PFSK-1 (cell line): ENCODE results near the gene RPS6KA6.

ENCODE experiments used
- FOXP2 ChIP-seq: optimal IDR thresholded peaks from 2 replicates; pipeline ENCODE3; 2011; ENCODE audit warnings: borderline replicate concordance, control low read depth, inconsistent platforms; ENCODE audit not compliant: insufficient read depth; ENCODE audit errors: extremely low read length, extremely low read depth
- POLR2AphosphoS5 ChIP-seq: IDR thresholded peaks from 2 replicates; pipeline ENCODE4 v1.6.1; 2012; ENCODE audit warnings: low read depth, mild to moderate bottlenecking, control low read depth, low read length, moderate library complexity
- SIN3A ChIP-seq: IDR thresholded peaks from 2 replicates; pipeline ENCODE4 v1.6.1; 2012; ENCODE audit warnings: mild to moderate bottlenecking, low read length, moderate library complexity, borderline replicate concordance; ENCODE audit not compliant: insufficient read depth
- TAF1 ChIP-seq: IDR thresholded peaks from 2 replicates; pipeline ENCODE4 v1.6.1; 2012; ENCODE audit warnings: low read length, control low read depth, borderline replicate concordance; ENCODE audit not compliant: insufficient read depth
- TF ChIP-seq, protein P1 (sequence below), 2 experiments: IDR thresholded peaks; 2 replicates each; pipeline versions ENCODE4 v1.6.1 to v1.8.0; 2011 to 2012; ENCODE audit warnings: low read depth in 2 of 2, low read length in 2 of 2, control low read depth in 1 of 2, inconsistent platforms in 1 of 2, mild to moderate bottlenecking in 1 of 2, moderate library complexity in 1 of 2; ENCODE audit not compliant: insufficient read depth in 1 of 2

The RPS6KA6 gene

DNA sequence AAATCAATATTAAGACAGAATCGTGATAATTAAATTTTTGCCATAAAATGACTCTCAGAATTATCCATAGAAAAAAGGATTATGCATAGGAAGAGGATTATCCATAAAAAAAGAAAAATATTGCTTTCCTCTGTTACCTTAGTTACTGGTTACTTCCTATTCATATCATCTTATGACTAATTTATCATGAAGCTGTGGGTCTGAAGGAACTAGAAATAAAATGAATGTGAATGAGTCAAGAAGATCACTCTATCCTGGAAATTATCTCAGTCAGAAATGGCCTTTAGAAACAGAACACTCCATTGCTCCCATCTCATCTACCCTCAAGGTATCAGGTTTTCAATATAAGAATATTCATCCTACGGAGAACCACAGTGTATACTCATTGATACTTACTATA, 19.4 kb downstream of the RPS6KA6 start:
- TF ChIP-seq SIN3A = no peak
- TF ChIP-seq TAF1 = no peak
- TF ChIP-seq, protein P1, sequence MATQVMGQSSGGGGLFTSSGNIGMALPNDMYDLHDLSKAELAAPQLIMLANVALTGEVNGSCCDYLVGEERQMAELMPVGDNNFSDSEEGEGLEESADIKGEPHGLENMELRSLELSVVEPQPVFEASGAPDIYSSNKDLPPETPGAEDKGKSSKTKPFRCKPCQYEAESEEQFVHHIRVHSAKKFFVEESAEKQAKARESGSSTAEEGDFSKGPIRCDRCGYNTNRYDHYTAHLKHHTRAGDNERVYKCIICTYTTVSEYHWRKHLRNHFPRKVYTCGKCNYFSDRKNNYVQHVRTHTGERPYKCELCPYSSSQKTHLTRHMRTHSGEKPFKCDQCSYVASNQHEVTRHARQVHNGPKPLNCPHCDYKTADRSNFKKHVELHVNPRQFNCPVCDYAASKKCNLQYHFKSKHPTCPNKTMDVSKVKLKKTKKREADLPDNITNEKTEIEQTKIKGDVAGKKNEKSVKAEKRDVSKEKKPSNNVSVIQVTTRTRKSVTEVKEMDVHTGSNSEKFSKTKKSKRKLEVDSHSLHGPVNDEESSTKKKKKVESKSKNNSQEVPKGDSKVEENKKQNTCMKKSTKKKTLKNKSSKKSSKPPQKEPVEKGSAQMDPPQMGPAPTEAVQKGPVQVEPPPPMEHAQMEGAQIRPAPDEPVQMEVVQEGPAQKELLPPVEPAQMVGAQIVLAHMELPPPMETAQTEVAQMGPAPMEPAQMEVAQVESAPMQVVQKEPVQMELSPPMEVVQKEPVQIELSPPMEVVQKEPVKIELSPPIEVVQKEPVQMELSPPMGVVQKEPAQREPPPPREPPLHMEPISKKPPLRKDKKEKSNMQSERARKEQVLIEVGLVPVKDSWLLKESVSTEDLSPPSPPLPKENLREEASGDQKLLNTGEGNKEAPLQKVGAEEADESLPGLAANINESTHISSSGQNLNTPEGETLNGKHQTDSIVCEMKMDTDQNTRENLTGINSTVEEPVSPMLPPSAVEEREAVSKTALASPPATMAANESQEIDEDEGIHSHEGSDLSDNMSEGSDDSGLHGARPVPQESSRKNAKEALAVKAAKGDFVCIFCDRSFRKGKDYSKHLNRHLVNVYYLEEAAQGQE (IDR thresholded peaks at IDR 0.05; ENCODE audit: insufficient read depth in 1 of 2, low read depth in 2 of 2, low read length in 2 of 2) = no peak
- no peak for TF ChIP-seq FOXP2
- no peak for TF ChIP-seq POLR2AphosphoS5

DNA sequence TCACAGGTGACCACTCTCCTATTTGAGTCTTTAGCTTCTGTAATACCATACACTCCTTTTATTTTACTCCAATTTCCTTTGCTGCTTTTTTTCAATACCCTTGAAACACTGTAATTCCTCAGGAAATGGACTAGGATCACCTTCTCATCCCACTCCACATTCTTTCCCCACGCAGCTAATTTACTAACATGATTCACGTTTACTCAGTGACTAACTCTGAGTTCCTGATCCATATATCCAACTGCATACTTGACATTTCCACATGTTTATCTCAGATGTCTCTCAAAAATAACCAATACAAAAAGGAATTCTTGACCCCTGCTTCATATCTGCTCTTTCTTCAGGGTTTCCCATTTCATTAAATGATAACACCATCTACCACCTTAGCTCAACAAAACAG, 19.9 kb downstream of the RPS6KA6 start:
- TF ChIP-seq TAF1 (no peak), POLR2AphosphoS5 (no peak), FOXP2 (no peak), SIN3A (no peak)
- TF ChIP-seq, protein P1 (IDR thresholded peaks at IDR 0.05; ENCODE audit: insufficient read depth in 1 of 2, low read depth in 2 of 2, low read length in 2 of 2) = no peak

DNA sequence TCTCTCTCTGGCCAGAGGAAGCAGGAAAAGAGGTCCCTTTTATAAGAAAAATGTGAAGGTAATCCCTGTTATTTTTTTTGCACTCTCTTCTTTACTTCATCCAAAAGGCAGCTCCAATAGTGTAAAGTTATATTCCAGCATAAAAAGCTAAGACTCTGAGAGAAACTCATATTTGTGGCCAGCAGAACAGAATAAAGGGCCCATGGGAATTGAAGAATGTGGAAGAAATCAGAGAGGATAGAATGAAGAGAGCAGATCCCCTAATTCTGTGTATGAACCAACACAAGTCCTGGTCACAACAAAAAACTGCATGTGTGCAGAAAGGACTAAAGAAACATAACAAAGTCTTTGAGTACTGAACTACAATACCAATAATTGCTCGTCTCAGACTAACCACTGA, 22.3 kb downstream of the RPS6KA6 start:
- TF ChIP-seq FOXP2 (no peak), POLR2AphosphoS5 (no peak)

DNA sequence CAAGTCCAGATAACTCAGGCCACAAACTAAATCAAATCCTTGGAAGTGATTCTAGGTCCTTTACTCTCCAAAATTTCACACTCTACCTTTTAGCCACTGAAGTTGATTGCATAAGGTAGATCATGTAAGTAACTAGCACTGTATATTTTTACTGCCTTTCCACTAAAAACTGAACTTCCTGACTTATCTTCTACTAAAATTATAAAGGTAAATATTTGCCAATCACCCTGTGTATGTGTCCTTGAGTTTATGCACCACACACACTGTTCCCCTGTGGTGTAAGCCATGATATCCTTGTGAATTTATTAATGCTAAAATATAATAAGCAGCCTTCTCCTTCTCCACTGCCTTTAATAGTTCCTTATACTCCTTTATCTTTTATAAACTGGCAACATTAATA, 25.6 kb downstream of the RPS6KA6 start:
- TF ChIP-seq POLR2AphosphoS5 = no peak
- TF ChIP-seq SIN3A = no peak
- no peak for TF ChIP-seq TAF1
- TF ChIP-seq, protein P1 (IDR thresholded peaks at IDR 0.05; ENCODE audit: insufficient read depth in 1 of 2, low read depth in 2 of 2, low read length in 2 of 2) = no peak
- TF ChIP-seq FOXP2 = no peak

DNA sequence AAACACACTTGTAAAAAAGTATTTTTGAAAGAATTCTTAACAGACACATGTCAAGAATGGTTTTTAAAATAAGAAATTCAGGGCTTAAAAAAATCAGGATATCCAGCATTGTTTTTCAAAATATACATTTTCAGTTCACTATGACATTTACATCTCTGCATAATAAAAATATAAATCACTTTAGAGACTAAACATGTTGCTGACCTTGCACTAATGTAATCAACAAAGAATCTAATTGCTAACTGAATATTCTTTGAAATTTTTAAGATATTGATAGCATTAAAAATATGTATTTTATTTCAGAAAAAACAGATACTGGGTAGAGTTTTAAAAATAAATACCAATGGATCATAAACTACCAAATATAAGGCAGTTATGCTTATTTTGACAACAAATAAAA, 26.4 kb downstream of the RPS6KA6 start:
- no peak for TF ChIP-seq POLR2AphosphoS5
- TF ChIP-seq FOXP2 = no peak
- TF ChIP-seq SIN3A = no peak
- TF ChIP-seq, protein P1 (IDR thresholded peaks at IDR 0.05; ENCODE audit: insufficient read depth in 1 of 2, low read depth in 2 of 2, low read length in 2 of 2) = no peak
- TF ChIP-seq TAF1 = no peak
